SK-N-SH (cell line): ENCODE measurements around the gene TMPRSS11A.

Source experiments
- CHD2 ChIP-seq: fragments of 150-350 bp; IDR thresholded peaks from 2 replicates; pipeline ENCODE4 v1.6.1; 2018; ENCODE audit warnings: low read length; ENCODE audit not compliant: partially characterized antibody
- CTCF ChIP-seq: fragments of 200-600 bp; sonication (generic); IDR thresholded peaks from 2 replicates; pipeline ENCODE4 v1.6.1; 2017; ENCODE audit warnings: antibody characterized with exemption, mild to moderate bottlenecking, moderate library complexity
- EZH2phosphoT487 ChIP-seq: fragments of 200-600 bp; sonication (generic); IDR thresholded peaks from 2 replicates; pipeline ENCODE4 v1.6.1; 2017; ENCODE audit warnings: low read depth, mixed run types, mild to moderate bottlenecking, antibody characterized with exemption, moderate library complexity, borderline replicate concordance
- IRF3 ChIP-seq: fragments of 150-350 bp; IDR thresholded peaks from 2 replicates; pipeline ENCODE4 v1.6.1; 2016; ENCODE audit warnings: mild to moderate bottlenecking, low read depth, low read length
- MAX ChIP-seq: IDR thresholded peaks from 2 replicates; pipeline ENCODE4 v1.4.0; 2012; ENCODE audit warnings: low read depth
- NFIC ChIP-seq: IDR thresholded peaks from 2 replicates; pipeline ENCODE4 v1.4.0; 2012; ENCODE audit warnings: borderline replicate concordance
- REST ChIP-seq: IDR thresholded peaks from 2 replicates; pipeline ENCODE4 v1.6.1; 2012; ENCODE audit warnings: mild to moderate bottlenecking, low read depth, low read length, moderate library complexity
- RFX5 ChIP-seq: IDR thresholded peaks from 2 replicates; pipeline ENCODE4 v1.6.1; 2012; ENCODE audit warnings: mild to moderate bottlenecking, improper control_type of control experiment, low read length
- SIN3A ChIP-seq: IDR thresholded peaks from 2 replicates; pipeline ENCODE4 v1.6.1; 2012; ENCODE audit warnings: low read depth, mild to moderate bottlenecking, low read length, moderate library complexity, borderline replicate concordance
- ZBTB33 ChIP-seq: IDR thresholded peaks from 2 replicates; pipeline ENCODE4 v1.4.0; 2012; ENCODE audit warnings: low read depth, borderline replicate concordance

GRCh38 chr4:67973608-67974007 is 10.3 kb upstream of the TMPRSS11A start:
- TF ChIP-seq RFX5 (no peak), IRF3 (no peak), CTCF (no peak), EZH2phosphoT487 (no peak), SIN3A (no peak), MAX (no peak), REST (no peak), NFIC (no peak), CHD2 (no peak), ZBTB33 (no peak)
